K562 (cell line): ENCODE results near the gene PNKD. TPM values are rescaled to one million over a fixed set of nuclear protein-coding genes. Genes with fewer than 3 reads are reported as not detected.
A peak's percentile ranks its signal among the peaks of the same experiment; 100 is the strongest.

ENCODE experiments used
- CSDE1 ChIP-seq, 2 experiments: fragments of 450-650 bp; IDR thresholded peaks; 2 replicates each; pipeline ENCODE4 v1.6.1; 2016; ENCODE audit warnings: mild to moderate bottlenecking in 1 of 2
- CTCF ChIP-seq, 3 experiments: IDR thresholded peaks in 2 of 3; conservative IDR thresholded peaks in 1 of 3; 2 replicates each; pipeline ENCODE4 v1.5.1; 2011 to 2012; ENCODE audit warnings: low read length in 3 of 3, mild to moderate bottlenecking in 3 of 3, control low read depth in 2 of 3, improper control_type of control experiment in 1 of 3, inconsistent platforms in 1 of 3, low read depth in 1 of 3, mixed read lengths in 1 of 3, moderate library complexity in 1 of 3; ENCODE audit not compliant: insufficient read depth in 2 of 3
- FOXA3 ChIP-seq, 2 experiments: fragments of 450-650 bp in 1 of 2; sonication (generic) in 1 of 2; formaldehyde crosslinking; IDR thresholded peaks in 1 of 2; conservative IDR thresholded peaks in 1 of 2; 2 replicates each; pipeline versions ENCODE4 v1.4.0 to v1.8.0; 2020 to 2022; ENCODE audit warnings: mild to moderate bottlenecking in 2 of 2, missing genetic modification reagents in 1 of 2
- GATAD2A ChIP-seq: fragments of 450-650 bp; IDR thresholded peaks from 2 replicates; pipeline ENCODE4 v1.6.1; 2017
- HMGXB4 ChIP-seq: sonication (generic); formaldehyde crosslinking; IDR thresholded peaks from 2 replicates; pipeline ENCODE4 v1.8.1; 2023; ENCODE audit warnings: mild to moderate bottlenecking, missing genetic modification reagents
- HNRNPL ChIP-seq: fragments of 200-400 bp; formaldehyde crosslinking; IDR thresholded peaks from 2 replicates; pipeline ENCODE4 v1.6.1; 2017; ENCODE audit warnings: low read depth, mild to moderate bottlenecking, low read length
- NFIC ChIP-seq: fragments of 450-650 bp; IDR thresholded peaks from 2 replicates; pipeline ENCODE4 v1.6.1; 2017; ENCODE audit warnings: mild to moderate bottlenecking, inconsistent platforms
- RBM25 ChIP-seq: fragments of 200-400 bp; formaldehyde crosslinking; IDR thresholded peaks from 2 replicates; pipeline ENCODE4 v1.6.1; 2018; ENCODE audit warnings: low read length, low read depth, moderate library complexity; ENCODE audit not compliant: severe bottlenecking
- SLC30A9 ChIP-seq: fragments of 250-450 bp; sonication (Bioruptor Pico); IDR thresholded peaks from 2 replicates; pipeline ENCODE4 v1.8.0; 2022; ENCODE audit warnings: mild to moderate bottlenecking, moderate library complexity
- SRF ChIP-seq, 2 experiments: fragments of 250-450, 450-650 bp in 1 of 2; sonication (Bioruptor Pico) in 1 of 2; sonication (generic) in 1 of 2; formaldehyde crosslinking; IDR thresholded peaks; 2 replicates each; pipeline versions ENCODE4 v1.5.0 to v1.5.1; 2020 to 2022; ENCODE audit warnings: mild to moderate bottlenecking in 1 of 2, missing genetic modification reagents in 1 of 2
- VEZF1 ChIP-seq: fragments of 200-800 bp; sonication (Bioruptor generic); IDR thresholded peaks from 2 replicates; pipeline ENCODE4 v1.6.1; 2017; ENCODE audit warnings: missing genetic modification characterization, missing compliant biosample characterization
- ZNF318 ChIP-seq, 2 experiments: fragments of 450-650 bp; IDR thresholded peaks; 2 replicates each; pipeline ENCODE4 v1.6.1; 2016; ENCODE audit warnings: mild to moderate bottlenecking in 2 of 2, borderline replicate concordance in 1 of 2, low read depth in 1 of 2, moderate library complexity in 1 of 2
- polyA plus RNA-seq, 8 experiments: library from polyadenylated mRNA; depleted of rRNA in 4 of 8; stranded (reverse) in 5 of 8; unstranded in 3 of 8; fragments of >200 nt; fragmentation: Nextera tagmentation in 2 of 8; fragmentation: Illumina TruSeq in 1 of 8; extraction: Ambion mirVana in 2 of 8; extraction: Trizol in 1 of 8; gene quantifications; 2 replicates each; pipeline versions ENCODE4 v1.2.1 to v1.2.3, GENCODE V29; 2011 to 2014; ENCODE audit warnings: inconsistent platforms in 1 of 8, missing spikeins in 1 of 8
- total RNA-seq, 7 experiments: library from RNA; depleted of rRNA in 6 of 7; stranded (reverse); fragments of >200 nt in 6 of 7; fragmentation: Illumina TruSeq in 2 of 7; extraction: Trizol in 2 of 7; gene quantifications; 2 replicates each; pipeline versions ENCODE4 v1.2.1 to v1.2.3, GENCODE V29; 2011 to 2021; ENCODE audit warnings: low replicate concordance in 1 of 7

Gene PNKD
- total and polyA plus RNA-seq, 9 of the 15 experiments (the other 6 are each of a cell fraction or from before 2014, with no cell fraction given) = 26.0 to 105 (median 60.1) TPM

GRCh38 chr2:218395826-218396687 lies 125.7 kb downstream of the PNKD start (continued):
- TF ChIP-seq ZNF318 (IDR thresholded peaks at IDR 0.05; ENCODE audit: borderline replicate concordance in 1 of 2, low read depth in 1 of 2) (no peak), FOXA3 (CRISPR knock-in tag; conservative IDR thresholded peaks at IDR 0.05 in 1 of 2, IDR thresholded peaks at IDR 0.05 in 1 of 2) (no peak), GATAD2A (peak; percentile 87; the same call in 1 of the 2 replicates), CTCF (IDR thresholded peaks at IDR 0.05 in 2 of 3, conservative IDR thresholded peaks at IDR 0.05 in 1 of 3; ENCODE audit: insufficient read depth in 2 of 3, low read depth in 1 of 3, low read length in 3 of 3) (peak; percentile 73 to 79 (median 79)), HNRNPL (no peak; the same call in 1 of the 2 replicates), NFIC (no peak), VEZF1 (peak; percentile 97), RBM25 (no peak), SLC30A9 (CRISPR knock-in tag) (no peak), HMGXB4 (CRISPR knock-in tag) (no peak), CSDE1 (IDR thresholded peaks at IDR 0.05) (no peak), SRF (CRISPR knock-in tag; IDR thresholded peaks at IDR 0.05) (peak in 1 of 2 experiments; percentile 63; a peak in 2 of 4 replicates)
